ENCODE measurements around the gene SLC10A7.

SLC10A7 gene

DNA sequence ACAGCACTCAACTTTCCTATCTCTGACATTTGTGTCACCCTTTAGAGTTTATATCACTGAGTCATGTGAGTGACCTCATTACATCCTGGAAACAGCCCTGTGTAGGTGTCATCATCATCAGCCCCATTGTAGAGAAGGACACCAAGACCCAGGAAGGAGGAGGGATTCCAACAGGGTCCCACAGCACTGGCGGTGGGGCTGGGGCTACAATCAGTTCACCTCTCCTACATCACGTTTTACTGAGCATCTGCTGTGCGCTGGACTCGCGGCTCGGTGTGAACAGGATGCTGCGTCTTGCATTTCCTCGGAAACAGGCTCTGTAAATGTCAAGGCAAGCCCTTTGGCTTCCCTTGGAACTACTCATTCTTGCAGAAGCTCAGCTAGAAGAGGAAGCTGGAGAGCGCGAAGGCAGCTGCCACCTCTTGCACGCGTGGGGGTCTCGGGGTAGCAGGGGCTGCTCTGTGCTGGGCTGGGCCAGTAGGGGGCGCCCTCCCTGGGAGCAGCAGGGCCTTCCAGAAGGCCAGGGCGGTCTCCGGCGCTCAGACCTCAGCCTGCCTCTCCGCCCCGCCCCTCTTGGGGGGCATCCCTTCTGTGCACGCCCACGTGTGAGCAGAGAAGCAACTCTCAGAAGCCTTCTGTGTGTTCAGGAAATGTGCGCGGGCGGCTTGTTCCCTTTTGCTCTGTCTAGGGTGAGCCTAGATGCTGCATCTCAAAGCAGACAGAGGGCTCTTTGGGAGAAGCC lies 278.4 kb downstream of the SLC10A7 start:
- no peak for TF ChIP-seq Cebpa-rat (IDR thresholded peaks at IDR 0.05)
- no peak overlapping the region for H3K27ac ChIP-seq
- no peaks in the 10 kb centered on the region for H3K36me3 ChIP-seq
- H4K20me1 ChIP-seq: no peaks in the 10 kb centered on the region
- H3K9ac ChIP-seq: no peak overlapping the region
- H3K4me3 ChIP-seq: no peak overlapping the region
- no peaks in the 10 kb centered on the region for H3K9me3 ChIP-seq
- H3K4me2 ChIP-seq: no peak overlapping the region
- H3K4me1 ChIP-seq: no peaks in the 10 kb centered on the region
- H3K27me3 ChIP-seq: no peaks in the 10 kb centered on the region

DNA sequence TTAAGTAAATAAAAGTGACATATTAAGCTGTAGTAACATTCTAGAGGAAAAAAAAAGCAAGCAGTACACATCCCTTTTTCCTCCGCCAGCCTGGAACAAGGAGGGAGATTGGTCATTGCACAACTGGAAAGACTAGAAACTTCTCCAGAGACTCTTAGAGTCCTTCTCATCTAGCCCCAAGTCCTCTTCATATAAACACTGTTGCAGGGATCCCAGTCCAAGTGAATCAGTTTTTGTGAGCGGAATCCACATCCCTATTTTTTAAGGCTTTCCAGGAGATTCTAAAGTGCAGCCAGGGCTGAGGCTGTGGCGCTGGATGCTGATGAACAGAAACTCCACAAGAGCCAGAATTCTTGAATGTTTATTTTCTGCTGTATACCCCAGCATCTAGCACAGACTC lies 283.6 kb downstream of the SLC10A7 start:
- H3K9me3 ChIP-seq: no peaks in the 10 kb centered on the region
- no peak overlapping the region for H3K9ac ChIP-seq
- H3K36me3 ChIP-seq: no peaks in the 10 kb centered on the region
- H3K4me2 ChIP-seq: no peak overlapping the region
- peaks cover 8% of the 10 kb centered on the region for H3K4me1 ChIP-seq
- H3K27ac ChIP-seq: no peak overlapping the region
- no peak for TF ChIP-seq Cebpa-rat (IDR thresholded peaks at IDR 0.05)
- H4K20me1 ChIP-seq: no peaks in the 10 kb centered on the region
- no peaks in the 10 kb centered on the region for H3K27me3 ChIP-seq
- H3K4me3 ChIP-seq: no peak overlapping the region

DNA sequence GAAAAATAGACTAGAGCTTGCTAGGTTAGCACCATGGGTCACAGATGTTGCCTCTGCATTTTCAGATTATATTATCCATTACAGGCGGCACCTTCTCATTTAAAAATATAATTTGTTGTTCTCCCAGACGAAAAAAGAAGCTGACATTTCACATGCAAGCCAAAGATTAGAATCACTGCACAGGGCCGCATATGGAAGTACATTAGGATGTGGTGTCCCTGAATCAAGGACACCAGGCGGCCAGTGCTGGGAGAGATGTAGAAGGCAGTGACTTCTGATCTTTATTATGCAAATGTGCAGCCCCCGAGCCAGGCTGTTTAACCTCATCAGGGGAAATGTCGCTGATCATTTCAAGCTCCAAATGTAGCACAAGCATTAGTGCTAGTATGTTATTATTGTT lies 284.6 kb downstream of the SLC10A7 start:
- no peaks in the 10 kb centered on the region; the same call in 1 of the 2 replicates for H3K9me3 ChIP-seq
- no peak overlapping the region for H3K4me2 ChIP-seq
- H3K4me3 ChIP-seq: no peak overlapping the region
- no peaks in the 10 kb centered on the region for H3K27me3 ChIP-seq
- no peaks in the 10 kb centered on the region for H4K20me1 ChIP-seq
- no peak for TF ChIP-seq Cebpa-rat (IDR thresholded peaks at IDR 0.05)
- no peak overlapping the region for H3K27ac ChIP-seq
- H3K9ac ChIP-seq: no peak overlapping the region
- H3K36me3 ChIP-seq: no peaks in the 10 kb centered on the region
- H3K4me1 ChIP-seq: peaks cover 8% of the 10 kb centered on the region

DNA sequence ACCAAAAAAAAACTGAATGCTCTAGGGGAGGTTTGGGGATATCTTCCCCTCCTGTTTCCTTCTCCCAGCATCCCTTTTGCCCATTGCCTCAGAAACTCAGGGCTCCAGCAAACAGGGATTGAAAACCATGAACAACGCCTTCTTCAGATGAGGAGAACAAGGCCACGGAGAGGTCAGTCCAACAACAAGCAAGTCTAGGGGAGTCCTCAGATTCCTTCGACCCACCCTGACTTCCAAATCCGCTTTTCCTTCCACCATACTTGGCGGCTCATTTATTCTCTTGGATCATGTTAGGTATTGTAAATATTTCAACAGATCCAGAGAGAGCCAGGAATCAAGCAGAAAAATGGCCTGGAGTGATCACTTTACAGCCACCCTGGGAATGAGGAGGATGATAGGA lies 285.5 kb downstream of the SLC10A7 start:
- no peaks in the 10 kb centered on the region; the same call in 1 of the 2 replicates for H3K9me3 ChIP-seq
- H3K36me3 ChIP-seq: no peaks in the 10 kb centered on the region
- no peak overlapping the region for H3K4me3 ChIP-seq
- H3K9ac ChIP-seq: no peak overlapping the region
- no peak for TF ChIP-seq Cebpa-rat (IDR thresholded peaks at IDR 0.05)
- no peaks in the 10 kb centered on the region for H3K27me3 ChIP-seq
- no peak overlapping the region for H3K27ac ChIP-seq
- no peaks in the 10 kb centered on the region for H4K20me1 ChIP-seq
- H3K4me1 ChIP-seq: peaks cover 8% of the 10 kb centered on the region
- H3K4me2 ChIP-seq: peak overlapping the region; percentile 57; the same call in 1 of the 2 replicates

DNA sequence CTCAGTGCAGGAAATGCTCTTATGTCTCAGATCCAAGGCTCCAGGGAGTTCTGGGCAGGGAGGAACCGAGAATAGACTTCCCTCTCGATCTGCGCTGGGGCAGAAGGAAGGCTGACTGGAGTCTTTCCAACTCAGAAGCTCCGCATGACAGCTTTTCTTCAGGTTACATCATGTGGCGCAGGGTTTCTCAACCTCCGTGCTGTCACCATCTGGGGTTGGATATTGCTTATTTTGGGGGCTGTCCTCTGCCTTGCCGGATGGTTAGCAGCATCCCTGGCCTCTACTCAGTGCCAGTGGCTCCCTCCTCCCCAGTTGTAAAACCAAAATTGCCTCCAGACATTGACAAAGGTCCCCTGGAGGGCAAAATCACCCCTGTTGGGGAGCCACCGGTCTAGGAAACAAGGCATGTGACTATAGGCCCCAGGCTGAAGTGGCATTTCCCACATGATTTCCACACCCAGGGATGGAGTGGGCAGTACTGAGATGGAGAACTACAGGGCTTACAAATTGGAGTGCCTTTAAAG lies 286.0 kb downstream of the SLC10A7 start:
- Histone ChIP-seq H3K36me3 (no peaks in the 10 kb centered on the region), H3K27ac (no peak overlapping the region), H3K9me3 (no peaks in the 10 kb centered on the region; the same call in 1 of the 2 replicates), H3K9ac (no peak overlapping the region), H3K4me2 (peak overlapping the region; percentile 57), H4K20me1 (no peaks in the 10 kb centered on the region), H3K4me3 (no peak overlapping the region), H3K4me1 (peaks cover 8% of the 10 kb centered on the region), H3K27me3 (no peaks in the 10 kb centered on the region)
- no peak for TF ChIP-seq Cebpa-rat (IDR thresholded peaks at IDR 0.05)

DNA sequence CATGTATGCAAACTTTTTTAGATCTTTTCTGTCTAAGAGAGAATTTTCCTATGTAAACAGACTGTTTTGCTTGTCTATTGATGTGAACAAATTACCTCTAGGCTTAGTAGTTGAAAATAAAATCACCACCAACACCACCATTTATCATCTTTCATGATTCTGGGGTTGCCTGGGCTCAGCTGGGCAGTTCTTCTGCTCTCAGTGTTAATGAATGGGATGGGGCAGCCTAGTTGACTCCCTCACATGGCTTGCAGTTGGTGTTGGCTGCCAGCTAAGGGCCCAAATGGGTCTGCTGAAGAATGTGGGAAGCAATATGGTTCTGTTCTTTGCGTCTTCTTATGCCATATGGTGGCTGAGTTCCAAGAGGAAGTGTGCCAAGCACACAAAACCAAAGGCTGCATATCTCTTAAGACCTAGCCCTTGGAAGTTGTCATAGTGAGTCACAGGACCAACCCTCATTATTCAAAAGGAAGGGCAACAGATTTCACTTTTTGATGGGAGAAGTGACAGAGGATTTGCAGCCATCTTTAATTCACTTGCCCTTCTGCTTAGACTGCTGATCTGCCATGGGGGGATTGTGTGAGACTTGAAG lies 289.5 kb downstream of the SLC10A7 start:
- H3K4me3 ChIP-seq: no peak overlapping the region
- H3K27me3 ChIP-seq: no peaks in the 10 kb centered on the region
- H4K20me1 ChIP-seq: no peaks in the 10 kb centered on the region
- no peak for TF ChIP-seq Cebpa-rat (IDR thresholded peaks at IDR 0.05)
- H3K4me2 ChIP-seq: no peak overlapping the region
- no peaks in the 10 kb centered on the region; the same call in 1 of the 2 replicates for H3K9me3 ChIP-seq
- peaks cover 8% of the 10 kb centered on the region for H3K4me1 ChIP-seq
- H3K27ac ChIP-seq: no peak overlapping the region
- no peak overlapping the region for H3K9ac ChIP-seq
- no peaks in the 10 kb centered on the region for H3K36me3 ChIP-seq

DNA sequence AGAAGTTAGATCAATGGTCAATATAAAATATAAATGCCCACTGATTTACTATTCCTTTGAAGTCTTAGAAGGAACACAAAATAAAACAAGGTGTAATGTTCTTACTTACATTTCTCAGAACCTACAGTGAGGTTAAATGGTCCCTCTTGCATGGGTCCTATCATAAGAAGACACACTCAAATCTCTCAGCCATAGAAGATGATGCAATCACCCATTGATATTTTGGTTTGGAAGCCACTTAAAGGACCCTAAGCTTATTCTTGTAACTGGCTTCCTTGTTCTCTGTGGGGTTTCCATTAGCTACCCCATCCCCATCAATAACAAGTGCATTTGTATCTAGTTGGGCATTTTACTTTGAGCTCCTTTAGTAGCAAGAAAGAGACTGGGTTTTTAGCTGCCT lies 292.3 kb downstream of the SLC10A7 start:
- Histone ChIP-seq H3K4me2 (no peak overlapping the region), H3K4me1 (no peaks in the 10 kb centered on the region), H3K36me3 (no peaks in the 10 kb centered on the region), H3K4me3 (no peak overlapping the region), H3K9ac (no peak overlapping the region), H3K27me3 (no peaks in the 10 kb centered on the region), H4K20me1 (no peaks in the 10 kb centered on the region), H3K27ac (no peak overlapping the region), H3K9me3 (no peaks in the 10 kb centered on the region; the same call in 1 of the 2 replicates)
- TF ChIP-seq Cebpa-rat (IDR thresholded peaks at IDR 0.05): no peak

DNA sequence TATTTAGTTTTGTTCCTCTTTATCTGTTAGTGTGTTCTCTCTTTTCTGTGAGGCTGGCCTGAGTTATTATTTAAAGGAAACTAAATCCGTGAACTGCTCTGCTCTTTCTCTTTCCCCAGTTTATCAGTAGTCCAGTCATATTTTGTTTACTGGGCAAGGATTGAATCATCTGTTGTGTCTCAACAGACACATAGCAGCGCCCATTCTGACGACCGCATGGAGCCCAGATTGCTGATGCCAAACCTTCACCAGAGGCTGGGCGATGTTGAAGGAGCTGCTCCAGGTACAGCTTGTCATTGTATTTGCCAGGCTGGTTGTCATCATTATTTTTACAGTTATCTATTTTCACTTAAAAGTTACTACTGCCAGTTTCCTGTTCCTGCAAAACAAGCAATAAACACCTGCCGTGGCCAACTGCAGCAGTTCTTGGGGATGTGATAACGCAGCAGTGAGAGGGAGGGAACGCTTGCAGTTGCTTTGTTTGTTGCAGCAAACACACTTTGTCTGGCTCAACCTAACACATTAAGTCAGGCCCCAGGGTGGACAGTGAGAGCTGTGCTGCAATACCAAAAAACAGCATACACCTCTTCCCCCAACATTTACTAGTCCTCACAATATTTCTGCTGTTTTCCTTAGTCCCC lies 297.3 kb downstream of the SLC10A7 start:
- no peaks in the 10 kb centered on the region for H3K9me3 ChIP-seq
- H3K36me3 ChIP-seq: no peaks in the 10 kb centered on the region
- no peaks in the 10 kb centered on the region for H3K4me1 ChIP-seq
- H3K4me2 ChIP-seq: no peak overlapping the region
- no peaks in the 10 kb centered on the region for H3K27me3 ChIP-seq
- no peak overlapping the region for H3K4me3 ChIP-seq
- H4K20me1 ChIP-seq: no peaks in the 10 kb centered on the region
- H3K9ac ChIP-seq: no peak overlapping the region
- no peak for TF ChIP-seq Cebpa-rat (IDR thresholded peaks at IDR 0.05)
- H3K27ac ChIP-seq: no peak overlapping the region

DNA sequence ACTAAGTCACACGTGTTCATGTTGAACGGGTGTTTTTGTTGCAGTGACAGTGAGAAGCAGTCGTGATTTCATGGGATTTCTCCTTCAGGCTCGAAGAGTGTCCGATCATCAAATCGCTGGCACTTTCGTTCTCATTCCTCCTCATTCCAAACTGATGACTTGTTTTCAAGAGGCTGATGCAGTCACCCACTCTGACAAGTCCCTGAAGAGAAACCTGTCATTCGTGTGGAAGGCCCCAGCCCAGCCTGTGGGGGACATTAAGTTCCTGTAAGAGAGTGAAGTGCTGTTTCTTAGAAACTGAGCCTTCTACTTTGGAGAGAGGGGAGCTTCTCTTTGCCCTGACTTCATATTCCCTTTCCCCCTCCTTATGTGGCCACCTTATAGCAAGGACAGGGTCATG lies 299.4 kb downstream of the SLC10A7 start:
- H3K27me3 ChIP-seq: no peaks in the 10 kb centered on the region
- no peak overlapping the region for H3K4me2 ChIP-seq
- no peaks in the 10 kb centered on the region for H4K20me1 ChIP-seq
- H3K9me3 ChIP-seq: no peaks in the 10 kb centered on the region
- H3K4me1 ChIP-seq: no peaks in the 10 kb centered on the region
- H3K36me3 ChIP-seq: no peaks in the 10 kb centered on the region
- no peak overlapping the region for H3K9ac ChIP-seq
- no peak for TF ChIP-seq Cebpa-rat (IDR thresholded peaks at IDR 0.05)
- no peak overlapping the region for H3K4me3 ChIP-seq
- H3K27ac ChIP-seq: no peak overlapping the region

DNA sequence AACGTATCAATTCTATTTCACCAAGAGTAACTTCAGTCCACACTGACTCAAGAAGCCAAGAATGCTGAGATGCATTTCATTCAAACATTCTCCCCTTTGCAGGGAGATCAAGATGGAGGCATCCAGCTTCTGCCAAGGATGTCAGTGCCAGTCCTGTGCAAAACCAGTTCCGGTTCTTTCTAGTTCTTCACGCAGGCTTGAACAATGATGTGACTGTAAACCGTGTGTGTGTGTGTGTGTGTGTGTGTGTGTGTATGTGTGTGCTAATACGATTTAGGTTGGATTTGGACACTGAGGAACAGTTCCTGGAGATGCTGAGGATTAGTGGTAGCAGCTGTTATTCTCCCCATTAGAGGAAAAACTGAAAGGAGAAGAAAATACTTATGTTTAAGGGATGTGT lies 307.5 kb downstream of the SLC10A7 start, which contains the start of gene REELD1:
REELD1 (plus strand) TSS at position 301 of the 400 bp plus-strand sequence. CDS start 2,415 bp downstream, outside the sequence.
- Histone ChIP-seq H3K4me2 (no peak within 1 kb of the TSS), H3K4me1 (no peaks in the 10 kb centered on the region), H4K20me1 (no peaks in the 10 kb centered on the region), H3K9ac (no peak within 1 kb of the TSS), H3K4me3 (no peak within 1 kb of the TSS), H3K9me3 (no peaks in the 10 kb centered on the region), H3K27me3 (no peaks in the 10 kb centered on the region), H3K27ac (no peak within 1 kb of the TSS), H3K36me3 (no peaks in the 10 kb centered on the region)
- TF ChIP-seq Cebpa-rat (IDR thresholded peaks at IDR 0.05): no peak
